GM19238 (cell line): ENCODE measurements around the gene ZDHHC11.
"Not testable (repeated sequence)": the region's sequence is repeated elsewhere in the genome, so short reads cannot be mapped to it uniquely, and the experiment has no call there.

Experiments
- DNase-seq: peaks from one replicate; pipeline ENCODE4 v3.0.0; 2011; ENCODE audit warnings: low spot score; ENCODE audit not compliant: insufficient read length

The ZDHHC11 gene

GRCh38 chr5:844426-844825, 6.4 kb downstream of the ZDHHC11 start:
- DNase-seq = not testable (repeated sequence)

GRCh38 chr5:843926-844325, 6.9 kb downstream of the ZDHHC11 start:
- not testable (repeated sequence) for DNase-seq

GRCh38 chr5:843371-843770, 7.4 kb downstream of the ZDHHC11 start:
- DNase-seq = not testable (repeated sequence)

- not testable (repeated sequence) for DNase-seq
Measured at GRCh38 chr5:842402-843221, 8.2 kb downstream of the ZDHHC11 start.

- DNase-seq = not testable (repeated sequence)
Measured at GRCh38 chr5:841531-842401, 9.0 kb downstream of the ZDHHC11 start.

GRCh38 chr5:840974-841435, 9.8 kb downstream of the ZDHHC11 start:
- DNase-seq = not testable (repeated sequence)

GRCh38 chr5:840118-840973, 10.4 kb downstream of the ZDHHC11 start:
- not testable (repeated sequence) for DNase-seq

- DNase-seq = not testable (repeated sequence)
Measured at GRCh38 chr5:838431-838851, 12.3 kb downstream of the ZDHHC11 start.

GRCh38 chr5:837621-838121, 13.1 kb downstream of the ZDHHC11 start:
- not testable (repeated sequence) for DNase-seq

GRCh38 chr5:835933-836612, 14.7 kb downstream of the ZDHHC11 start:
- not testable (repeated sequence) for DNase-seq

GRCh38 chr5:834013-834412, 16.8 kb downstream of the ZDHHC11 start:
- not testable (repeated sequence) for DNase-seq

GRCh38 chr5:828194-828593, 22.6 kb downstream of the ZDHHC11 start:
- DNase-seq = not testable (repeated sequence)

- not testable (repeated sequence) for DNase-seq
Measured at GRCh38 chr5:825544-825943, 25.2 kb downstream of the ZDHHC11 start.

GRCh38 chr5:821504-821903, 29.3 kb downstream of the ZDHHC11 start:
- no peak for DNase-seq

GRCh38 chr5:820245-820644, 30.5 kb downstream of the ZDHHC11 start:
- no peak for DNase-seq

GRCh38 chr5:819078-819477, 31.7 kb downstream of the ZDHHC11 start:
- DNase-seq = no peak

GRCh38 chr5:816176-816575, 34.6 kb downstream of the ZDHHC11 start:
- no peak for DNase-seq

- no peak for DNase-seq
Measured at GRCh38 chr5:815449-815848, 35.3 kb downstream of the ZDHHC11 start.

- DNase-seq = not testable (repeated sequence)
Measured at GRCh38 chr5:813575-813974, 37.2 kb downstream of the ZDHHC11 start.

GRCh38 chr5:811384-811783, 39.4 kb downstream of the ZDHHC11 start:
- DNase-seq = not testable (repeated sequence)
